ENCODE results near the gene CCNL1.

The CCNL1 gene

GRCh38 chr3:157109267-157110141 is 50.4 kb downstream of the CCNL1 start:
- DNase-seq (ENCODE audit: low read depth): no peak
- H3K4me3 ChIP-seq (ENCODE audit: low read length): no peak overlapping the region
- TF ChIP-seq CTCF (conservative IDR thresholded peaks at IDR 0.05; ENCODE audit: low read depth, low read length): no peak

- H3K4me3 ChIP-seq (ENCODE audit: low read length): no peak overlapping the region
- DNase-seq (ENCODE audit: low read depth): no peak
- TF ChIP-seq CTCF (conservative IDR thresholded peaks at IDR 0.05; ENCODE audit: low read depth, low read length): no peak
Measured at GRCh38 chr3:157107644-157108133, 52.3 kb downstream of the CCNL1 start.

- no peak for TF ChIP-seq CTCF (conservative IDR thresholded peaks at IDR 0.05; ENCODE audit: low read depth, low read length)
- no peak for DNase-seq (ENCODE audit: low read depth)
- H3K4me3 ChIP-seq (ENCODE audit: low read length): no peak overlapping the region
Measured at GRCh38 chr3:157107037-157107436, 52.9 kb downstream of the CCNL1 start.

GRCh38 chr3:157104928-157105652 is 54.9 kb downstream of the CCNL1 start:
- no peak for DNase-seq (ENCODE audit: low read depth)

GRCh38 chr3:157104521-157104920 is 55.4 kb downstream of the CCNL1 start:
- DNase-seq (ENCODE audit: low read depth): no peak
- TF ChIP-seq CTCF (conservative IDR thresholded peaks at IDR 0.05; ENCODE audit: low read depth, low read length): no peak
- no peak overlapping the region for H3K4me3 ChIP-seq (ENCODE audit: low read length)

More at GRCh38 chr3:157104928-157105652, 54.9 kb downstream of the CCNL1 start:
- H3K4me3 ChIP-seq (ENCODE audit: low read length): no peak overlapping the region
- TF ChIP-seq CTCF (conservative IDR thresholded peaks at IDR 0.05; ENCODE audit: low read depth, low read length): no peak

- H3K4me3 ChIP-seq (ENCODE audit: low read length): no peak overlapping the region
- no peak for TF ChIP-seq CTCF (conservative IDR thresholded peaks at IDR 0.05; ENCODE audit: low read depth, low read length)
- no peak for DNase-seq (ENCODE audit: low read depth)
Measured at GRCh38 chr3:157103860-157104259, 56.1 kb downstream of the CCNL1 start.

Measured in retinal pigment epithelial cell (primary cell).